ENCODE measurements around the gene COPS9.

The COPS9 gene

DNA sequence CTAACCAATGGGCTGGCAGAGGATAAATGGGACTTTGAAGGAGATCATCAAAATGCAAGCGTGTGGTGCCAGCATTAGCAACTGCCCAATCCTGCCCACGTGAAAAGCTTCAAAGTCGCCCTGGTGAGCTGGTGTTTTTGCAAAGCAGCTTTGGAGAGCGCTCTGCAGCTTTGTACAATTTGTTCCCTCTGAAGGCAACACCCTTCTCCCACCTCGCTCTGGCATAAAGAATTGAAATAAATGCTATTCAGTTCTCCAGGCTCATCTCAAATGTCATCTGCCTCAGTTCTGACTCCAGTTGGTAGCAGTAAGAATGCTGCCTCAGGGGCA lies 3.5 kb downstream of the COPS9 start:
- TF ChIP-seq REST (IDR thresholded peaks at IDR 0.05; ENCODE audit: insufficient read depth in 1 of 2, low read depth in 2 of 2, low read length in 2 of 2) (no peak), FOXP2 (optimal IDR thresholded peaks at IDR 0.05; ENCODE audit: borderline replicate concordance, extremely low read depth, extremely low read length, insufficient read depth) (no peak), TAF1 (IDR thresholded peaks at IDR 0.05; ENCODE audit: borderline replicate concordance, insufficient read depth, low read length) (no peak), SIN3A (IDR thresholded peaks at IDR 0.05; ENCODE audit: borderline replicate concordance, insufficient read depth, low read length) (no peak), POLR2AphosphoS5 (IDR thresholded peaks at IDR 0.05; ENCODE audit: low read depth, low read length) (no peak)

- TF ChIP-seq TAF1 (IDR thresholded peaks at IDR 0.05; ENCODE audit: borderline replicate concordance, insufficient read depth, low read length) (no peak), FOXP2 (optimal IDR thresholded peaks at IDR 0.05; ENCODE audit: borderline replicate concordance, extremely low read depth, extremely low read length, insufficient read depth) (no peak), POLR2AphosphoS5 (IDR thresholded peaks at IDR 0.05; ENCODE audit: low read depth, low read length) (no peak), SIN3A (IDR thresholded peaks at IDR 0.05; ENCODE audit: borderline replicate concordance, insufficient read depth, low read length) (no peak), REST (IDR thresholded peaks at IDR 0.05; ENCODE audit: insufficient read depth in 1 of 2, low read depth in 2 of 2, low read length in 2 of 2) (no peak)
These were observed 4.0 kb downstream of the COPS9 start for GRCh38 chr2:240131941-240132650.

- TF ChIP-seq FOXP2 (optimal IDR thresholded peaks at IDR 0.05; ENCODE audit: borderline replicate concordance, extremely low read depth, extremely low read length, insufficient read depth) = no peak
- no peak for TF ChIP-seq SIN3A (IDR thresholded peaks at IDR 0.05; ENCODE audit: borderline replicate concordance, insufficient read depth, low read length)
- no peak for TF ChIP-seq TAF1 (IDR thresholded peaks at IDR 0.05; ENCODE audit: borderline replicate concordance, insufficient read depth, low read length)
- TF ChIP-seq POLR2AphosphoS5 (IDR thresholded peaks at IDR 0.05; ENCODE audit: low read depth, low read length) = no peak
- no peak for TF ChIP-seq REST (IDR thresholded peaks at IDR 0.05; ENCODE audit: insufficient read depth in 1 of 2, low read depth in 2 of 2, low read length in 2 of 2)
These were observed 4.8 kb downstream of the COPS9 start for GRCh38 chr2:240131296-240131695.

DNA sequence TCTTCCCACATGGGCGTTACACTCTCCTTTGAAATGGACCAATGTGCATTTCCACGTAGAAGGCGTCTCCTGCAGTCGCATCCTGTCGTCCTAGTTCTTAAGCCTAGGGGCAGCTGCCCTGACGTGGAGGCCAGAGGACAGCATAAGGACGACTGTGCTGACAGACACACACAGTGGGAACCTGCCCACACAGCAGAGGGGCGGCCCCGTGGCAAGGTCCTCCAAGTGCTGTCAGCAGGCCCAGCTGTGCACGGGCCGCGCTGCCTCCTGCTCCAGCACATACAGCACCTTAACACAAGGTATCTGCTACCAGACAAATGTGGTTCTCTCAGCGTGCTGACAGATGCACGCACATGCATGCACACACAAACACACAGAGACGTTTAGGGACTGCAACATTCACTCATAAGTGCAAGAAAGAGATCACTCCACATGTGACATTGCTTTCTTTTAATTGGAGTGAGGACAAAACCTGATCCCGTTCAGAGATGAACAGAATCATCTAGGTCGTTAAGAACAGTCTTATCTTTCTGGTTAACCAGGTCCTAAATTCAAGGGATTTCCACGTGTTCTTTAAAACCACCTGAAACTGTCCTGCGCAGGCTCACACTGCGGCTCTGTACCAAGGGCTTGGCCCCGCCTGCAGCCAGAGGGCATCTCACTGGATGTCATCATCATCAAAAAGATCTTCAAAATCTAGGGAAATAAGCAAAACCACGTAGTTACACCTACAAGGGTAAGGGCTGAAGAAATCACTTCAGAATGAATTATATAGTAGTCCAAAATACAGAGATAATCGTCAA lies 5.5 kb downstream of the COPS9 start:
- TF ChIP-seq FOXP2 (optimal IDR thresholded peaks at IDR 0.05; ENCODE audit: borderline replicate concordance, extremely low read depth, extremely low read length, insufficient read depth) (no peak), POLR2AphosphoS5 (IDR thresholded peaks at IDR 0.05; ENCODE audit: low read depth, low read length) (no peak)

DNA sequence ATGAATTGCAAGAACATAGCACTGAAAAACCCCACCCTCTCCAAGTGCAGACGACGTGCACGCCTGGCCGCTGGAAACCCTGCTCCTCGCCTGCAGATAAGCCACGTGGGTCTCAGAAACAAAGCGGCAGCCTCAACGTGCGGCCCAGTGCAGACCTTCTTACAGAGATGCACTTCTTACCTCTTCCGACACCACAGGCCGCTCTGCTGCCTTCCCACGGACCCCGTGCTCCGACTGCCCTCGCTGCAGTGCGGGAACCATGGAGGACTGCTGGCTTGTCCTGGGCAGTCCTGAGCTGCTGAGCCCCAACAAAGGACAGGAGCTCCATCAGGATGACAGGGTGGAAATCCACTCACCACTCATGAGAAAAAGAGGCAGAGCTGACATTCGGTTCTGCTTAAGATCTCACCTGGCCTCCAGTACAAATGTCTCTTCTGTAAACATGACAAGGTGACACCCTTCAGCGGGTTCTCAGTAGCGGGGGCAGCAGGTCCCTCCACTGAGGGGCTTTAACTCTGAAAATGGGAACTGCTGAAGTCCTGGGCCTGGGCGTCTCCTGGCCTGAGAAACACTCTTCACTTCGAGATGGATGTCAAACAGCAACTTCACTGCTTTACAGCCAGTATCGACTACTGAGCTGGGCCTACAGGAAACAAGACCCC lies 6.2 kb downstream of the COPS9 start:
- TF ChIP-seq FOXP2 (optimal IDR thresholded peaks at IDR 0.05; ENCODE audit: borderline replicate concordance, extremely low read depth, extremely low read length, insufficient read depth) = no peak
- TF ChIP-seq POLR2AphosphoS5 (IDR thresholded peaks at IDR 0.05; ENCODE audit: low read depth, low read length) = no peak
- TF ChIP-seq REST (IDR thresholded peaks at IDR 0.05; ENCODE audit: insufficient read depth in 1 of 2, low read depth in 2 of 2, low read length in 2 of 2) = no peak
- no peak for TF ChIP-seq SIN3A (IDR thresholded peaks at IDR 0.05; ENCODE audit: borderline replicate concordance, insufficient read depth, low read length)
- no peak for TF ChIP-seq TAF1 (IDR thresholded peaks at IDR 0.05; ENCODE audit: borderline replicate concordance, insufficient read depth, low read length)
